IMR-90 (cell line): Measurements from ENCODE around the gene MLLT10. TPM values are rescaled to one million over a fixed set of nuclear protein-coding genes. Genes with fewer than 3 reads are reported as not detected.

Source experiments
- ATAC-seq: fragments of 200-7000 bp; cut with Tn5 transposase; 2 replicates; pipeline ENCODE4 v1.9.1; 2020; ENCODE audit warnings: low read depth, mild to moderate bottlenecking, moderate library complexity
- BruUV-seq: library from RNA; stranded (reverse); fragments of 400-500 nt; replicated peaks from 2 replicates; lab custom pipeline; 2021; lab: Mats Ljungman, UMichigan
- CTCF ChIA-PET: fragments of 300-600 bp; formaldehyde crosslinking; extraction: SDS; loops from one replicate; lab custom pipeline; 2021; ENCODE audit warnings: antibody characterized with exemption; lab: Yijun Ruan, JAX
- POLR2A ChIA-PET: fragments of 300-600 bp; sonication (Branson Sonifier 250); formaldehyde crosslinking; loops from one replicate; lab custom pipeline; 2022; ENCODE audit warnings: antibody characterized with exemption; ENCODE audit not compliant: unreplicated experiment; lab: Charles Lee
- DNase-seq: peaks from one replicate; pipeline ENCODE4 v3.0.0; 2013
- H2AFZ ChIP-seq: replicated peaks from 2 replicates; pipeline ENCODE3; 2013; ENCODE audit warnings: low read length, mild to moderate bottlenecking; ENCODE audit not compliant: poor library complexity
- H2AK5ac ChIP-seq: 2 replicates; pipeline ENCODE4 v1.6.1; 2013; ENCODE audit warnings: low read depth, low read length, inconsistent platforms
- H2AK9ac ChIP-seq: replicated peaks from 2 replicates; pipeline ENCODE3; 2013; ENCODE audit warnings: mild to moderate bottlenecking, low read depth, low read length, moderate library complexity; ENCODE audit not compliant: poor library complexity
- H2BK120ac ChIP-seq: 2 replicates; pipeline ENCODE4 v1.6.1; 2013; ENCODE audit warnings: low read depth, low read length, inconsistent platforms
- H2BK15ac ChIP-seq: 3 replicates; pipeline ENCODE4 v1.6.1; 2013; ENCODE audit warnings: low read depth, low read length, inconsistent platforms
- H2BK20ac ChIP-seq: 2 replicates; pipeline ENCODE4 v1.6.1; 2013; ENCODE audit warnings: low read depth, mild to moderate bottlenecking, inconsistent platforms, low read length, moderate library complexity
- H2BK5ac ChIP-seq: 2 replicates; pipeline ENCODE4 v1.6.1; 2013; ENCODE audit warnings: mild to moderate bottlenecking, low read depth, low read length, inconsistent platforms; ENCODE audit not compliant: poor library complexity, severe bottlenecking
- H3K14ac ChIP-seq: replicated peaks from 2 replicates; pipeline ENCODE4 v1.6.1; 2013; ENCODE audit warnings: low read depth, low read length, inconsistent platforms
- H3K18ac ChIP-seq: 2 replicates; pipeline ENCODE4 v1.6.1; 2013; ENCODE audit warnings: low read depth, low read length, control low read depth
- H3K23ac ChIP-seq: 2 replicates; pipeline ENCODE4 v1.6.1; 2013; ENCODE audit warnings: low read depth, low read length, inconsistent platforms
- H3K27ac ChIP-seq: 2 replicates; pipeline ENCODE4 v1.5.1; 2013; ENCODE audit warnings: mild to moderate bottlenecking, control low read depth, low read length; ENCODE audit not compliant: insufficient read depth
- H3K27me3 ChIP-seq: 2 replicates; pipeline ENCODE4 v1.6.1; 2013; ENCODE audit warnings: low read length; ENCODE audit not compliant: control insufficient read depth, insufficient read depth
- H3K36me3 ChIP-seq: 2 replicates; pipeline ENCODE4 v1.6.1; 2013; ENCODE audit warnings: low read length, mixed read lengths; ENCODE audit not compliant: control insufficient read depth, insufficient read depth
- H3K4ac ChIP-seq: 2 replicates; pipeline ENCODE4 v1.6.1; 2013; ENCODE audit warnings: low read depth, low read length, inconsistent platforms
- H3K4me1 ChIP-seq: 2 replicates; pipeline ENCODE4 v1.6.1; 2013; ENCODE audit warnings: low read length, mixed read lengths; ENCODE audit not compliant: control insufficient read depth, insufficient read depth
- H3K4me2 ChIP-seq: 2 replicates; pipeline ENCODE4 v1.6.1; 2013; ENCODE audit warnings: low read depth, mild to moderate bottlenecking, control low read depth, low read length, moderate library complexity
- H3K4me3 ChIP-seq: 2 replicates; pipeline ENCODE4 v1.5.1; 2013; ENCODE audit warnings: low read depth, mild to moderate bottlenecking, control low read depth, low read length, moderate library complexity; ENCODE audit not compliant: insufficient read depth
- H3K56ac ChIP-seq: 2 replicates; pipeline ENCODE4 v1.6.1; 2013; ENCODE audit warnings: low read length, inconsistent platforms; ENCODE audit not compliant: insufficient read depth; ENCODE audit errors: extremely low read depth
- H3K79me1 ChIP-seq, 2 experiments: 2 replicates each; pipeline ENCODE4 v1.6.1; 2013; ENCODE audit warnings: low read length in 2 of 2, inconsistent platforms in 1 of 2, low read depth in 1 of 2
- H3K9ac ChIP-seq: 2 replicates; pipeline ENCODE4 v1.6.1; 2013; ENCODE audit warnings: low read depth, low read length, control low read depth
- H3K9me1 ChIP-seq: 2 replicates; pipeline ENCODE4 v1.6.1; 2013; ENCODE audit warnings: low read length, inconsistent platforms; ENCODE audit not compliant: insufficient read depth
- H3K9me3 ChIP-seq: 2 replicates; pipeline ENCODE4 v1.6.1; 2013; ENCODE audit warnings: low read length; ENCODE audit not compliant: control insufficient read depth, insufficient read depth
- H4K20me1 ChIP-seq: 2 replicates; pipeline ENCODE4 v1.6.1; 2013; ENCODE audit warnings: low read length, inconsistent platforms; ENCODE audit not compliant: insufficient read depth
- H4K5ac ChIP-seq: 2 replicates; pipeline ENCODE4 v1.6.1; 2013; ENCODE audit warnings: mild to moderate bottlenecking, low read depth, low read length, control low read depth
- H4K8ac ChIP-seq, 2 experiments: 2 replicates each; pipeline ENCODE4 v1.6.1; 2013; ENCODE audit warnings: low read depth in 2 of 2, low read length in 2 of 2, control low read depth in 1 of 2, inconsistent platforms in 1 of 2
- H4K91ac ChIP-seq: 2 replicates; pipeline ENCODE4 v1.6.1; 2013; ENCODE audit warnings: low read depth, low read length, inconsistent platforms; ENCODE audit not compliant: insufficient read depth
- BHLHE40 ChIP-seq: fragments of 150-350 bp; IDR thresholded peaks from 2 replicates; pipeline ENCODE4 v1.6.1; 2016; ENCODE audit warnings: mild to moderate bottlenecking, low read depth, low read length
- CEBPB ChIP-seq: IDR thresholded peaks from 2 replicates; pipeline ENCODE4 v1.6.1; 2012; ENCODE audit warnings: low read depth, low read length, improper control_type of control experiment
- CHD1 ChIP-seq: IDR thresholded peaks from 2 replicates; pipeline ENCODE4 v1.6.1; 2012; ENCODE audit warnings: low read depth, low read length, improper control_type of control experiment
- MXI1 ChIP-seq: IDR thresholded peaks from 2 replicates; pipeline ENCODE4 v1.6.1; 2012; ENCODE audit warnings: low read depth, mild to moderate bottlenecking, low read length, moderate library complexity, borderline replicate concordance
- POLR2A ChIP-seq: IDR thresholded peaks from 2 replicates; pipeline ENCODE4 v1.6.1; 2012; ENCODE audit warnings: mild to moderate bottlenecking, low read depth, low read length
- SMC3 ChIP-seq: fragments of 150-350 bp; IDR thresholded peaks from 2 replicates; pipeline ENCODE4 v1.6.1; 2016; ENCODE audit warnings: low read depth, mild to moderate bottlenecking, antibody characterized with exemption, low read length, moderate library complexity
- USF2 ChIP-seq: fragments of 150-350 bp; IDR thresholded peaks from 2 replicates; pipeline ENCODE4 v1.6.1; 2017; ENCODE audit warnings: mild to moderate bottlenecking, antibody characterized with exemption, low read length, low read depth
- WGBS, 2 experiments: methylation state at CpG; one replicate each; pipeline versions ENCODE4 v1.1.5 to v1.1.7; 2013; ENCODE audit warnings: missing lambda C conversion rate in 2 of 2; ENCODE audit not compliant: insufficient read length in 1 of 2; ENCODE audit errors: extremely low coverage in 2 of 2; 5-methylcytosine and 5-hydroxymethylcytosine counted together
- dilution Hi-C: fragments of 300-500 bp; cut with HindIII; formaldehyde crosslinking; loops from one replicate; pipeline ENCODE4 v1.14.3; 2018; ENCODE audit warnings: low sequenced_read_pairs; ENCODE audit not compliant: unreplicated experiment
- in situ Hi-C: fragments of 300-500 bp; cut with MboI; formaldehyde crosslinking; loops from 3 replicates; pipeline ENCODE4 v1.14.3; 2019; ENCODE audit warnings: low sequenced_read_pairs, inconsistent platforms, mixed read lengths
- intact Hi-C: fragments of 100-400 bp; cut with micrococcal nuclease; formaldehyde crosslinking; loops from 2 replicates; pipeline ENCODE4 v1.10.0; 2022
- polyA plus RNA-seq, 3 experiments: library from polyadenylated mRNA; depleted of rRNA; stranded (reverse); fragments of >200 nt; gene quantifications; 2 replicates each; pipeline ENCODE4 v1.2.3, GENCODE V29; 2012; ENCODE audit warnings: low replicate concordance in 1 of 3
- total RNA-seq: library from RNA; depleted of rRNA; stranded (reverse); fragments of >200 nt; gene quantifications from 2 replicates; pipeline ENCODE4 v1.2.3, GENCODE V29; 2012

The MLLT10 gene
- total and polyA plus RNA-seq, 2 of the 4 experiments (the other 2 are of a cell fraction), result 22.5 to 29.0 TPM

DNA sequence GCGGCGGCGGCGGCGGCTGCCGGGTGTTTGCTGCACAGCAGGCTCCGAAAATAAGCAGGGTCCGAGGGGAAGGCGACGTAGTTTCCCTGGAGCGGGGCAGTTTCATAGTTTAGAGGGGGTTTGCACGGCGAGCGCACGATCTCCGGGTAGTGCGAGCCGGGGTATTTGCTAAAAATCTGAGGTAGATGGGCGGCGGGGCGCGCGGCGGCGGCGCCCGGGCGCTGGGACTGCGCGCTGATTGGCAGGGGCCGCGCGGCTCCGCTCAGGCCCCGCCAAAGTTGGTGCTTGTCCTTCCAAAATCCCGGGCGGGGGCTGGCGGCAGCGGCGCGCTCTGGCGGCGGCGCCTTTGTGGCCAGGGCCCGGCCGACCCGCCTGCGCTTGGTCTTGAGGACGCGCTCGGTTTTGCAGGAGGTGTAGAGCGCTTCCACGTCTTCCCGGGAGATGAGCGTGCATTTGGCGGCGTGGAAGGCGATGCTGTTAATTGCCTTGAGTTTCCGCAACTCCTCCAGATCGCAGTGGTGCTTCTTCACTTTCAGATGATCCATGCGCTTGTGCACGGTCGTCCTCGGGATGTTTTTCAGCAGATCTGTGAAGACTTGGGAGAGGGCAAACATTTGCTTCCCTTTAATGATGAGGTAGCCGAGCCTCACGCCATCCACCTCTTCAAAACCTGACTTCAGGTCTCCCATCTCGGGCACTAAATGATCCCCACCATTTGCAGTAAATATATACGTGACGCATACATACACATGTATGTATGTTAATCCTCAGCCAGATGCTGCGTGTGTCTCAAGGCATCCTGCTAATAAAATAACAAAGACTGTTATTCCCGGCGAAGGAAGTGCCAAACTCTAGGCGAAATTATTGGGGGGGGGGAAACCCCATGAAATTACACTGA is 16.6 kb upstream of the MLLT10 start:
- no peak overlapping the region for H2BK20ac ChIP-seq
- no peaks in the 10 kb centered on the region for H3K36me3 ChIP-seq
- no peak for TF ChIP-seq BHLHE40
- TF ChIP-seq CHD1, result no peak
- TF ChIP-seq MXI1, result no peak
- no peak for TF ChIP-seq USF2
- TF ChIP-seq CEBPB, result no peak
- TF ChIP-seq SMC3, result no peak
- no peak for TF ChIP-seq POLR2A
- H3K9ac ChIP-seq, result peak overlapping the region; percentile 89
- H3K18ac ChIP-seq, result peak overlapping the region; percentile 18; the same call in 1 of the 2 replicates
- no peak overlapping the region for H2AK5ac ChIP-seq
- H3K79me1 ChIP-seq, result peaks cover 0 to 3% of the 10 kb centered on the region in 2 experiments; a peak in 1 of 4 replicates
- intact Hi-C loops (loop anchor here (2.0 to 5.0 kb wide), 2 partner anchors 21 to 215 kb away; no protein-coding TSS in a partner anchor), in situ Hi-C loops (loop anchor here (25.0 kb wide), 3 partner anchors 795 to 1095 kb away; partner anchors contain the start of genes BMI1 and COMMD3), dilution Hi-C loops (no loop called here)
- peak; percentile 64 for ATAC-seq
- H3K4ac ChIP-seq, result peak overlapping the region; percentile 26; the same call in 1 of the 2 replicates
- H2AFZ ChIP-seq, result peak overlapping the region; percentile 95
- ChIA-PET POLR2A (no interaction called here), CTCF (interaction anchor here (1.0 to 1.5 kb wide), 3 partner anchors 15 to 164 kb away, joined by 3 to 5 read pairs (median 3); no protein-coding TSS in a partner anchor)
- no TSS peak for BruUV-seq
- H4K5ac ChIP-seq, result peak overlapping the region; percentile 3; the same call in 1 of the 2 replicates
- H3K4me3 ChIP-seq, result peak overlapping the region; percentile 95
- no peak overlapping the region for H2AK9ac ChIP-seq
- no peak overlapping the region for H4K8ac ChIP-seq
- no peaks in the 10 kb centered on the region for H4K20me1 ChIP-seq
- peak overlapping the region; percentile 43 for H3K56ac ChIP-seq
- H3K27me3 ChIP-seq, result no peaks in the 10 kb centered on the region
- 1% methylated on average over 35 of the region's 73 CpGs; no CpG with 5 or more reads in 1 of the 2 experiments for WGBS, 2 experiments
- DNase-seq, result peak; percentile 59
- peak overlapping the region; percentile 77 for H3K14ac ChIP-seq
- H3K27ac ChIP-seq, result peak overlapping the region; percentile 83
- H3K4me1 ChIP-seq, result peaks cover 2% of the 10 kb centered on the region; the same call in 1 of the 2 replicates
- H2BK5ac ChIP-seq, result peak overlapping the region; percentile 9
- H3K9me3 ChIP-seq, result no peaks in the 10 kb centered on the region
- 0 out of 2 replicates have a peak overlapping the region, but pooled peaks have one; percentile 8 for H4K91ac ChIP-seq
- H2BK15ac ChIP-seq, result no peak overlapping the region
- H3K9me1 ChIP-seq, result no peaks in the 10 kb centered on the region
- H3K4me2 ChIP-seq, result peak overlapping the region; percentile 99
- peak overlapping the region; percentile 26; the same call in 1 of the 2 replicates for H2BK120ac ChIP-seq
- H3K23ac ChIP-seq, result peak overlapping the region; percentile 93
